ENCODE data around the gene TNP2. TPM values are rescaled to one million over a fixed set of nuclear protein-coding genes. Genes with fewer than 3 reads are reported as not detected.

Gene TNP2
- total and polyA plus RNA-seq, 9 of the 15 experiments (the other 6 are each of a cell fraction or from before 2014, with no cell fraction given), result not detected

DNA sequence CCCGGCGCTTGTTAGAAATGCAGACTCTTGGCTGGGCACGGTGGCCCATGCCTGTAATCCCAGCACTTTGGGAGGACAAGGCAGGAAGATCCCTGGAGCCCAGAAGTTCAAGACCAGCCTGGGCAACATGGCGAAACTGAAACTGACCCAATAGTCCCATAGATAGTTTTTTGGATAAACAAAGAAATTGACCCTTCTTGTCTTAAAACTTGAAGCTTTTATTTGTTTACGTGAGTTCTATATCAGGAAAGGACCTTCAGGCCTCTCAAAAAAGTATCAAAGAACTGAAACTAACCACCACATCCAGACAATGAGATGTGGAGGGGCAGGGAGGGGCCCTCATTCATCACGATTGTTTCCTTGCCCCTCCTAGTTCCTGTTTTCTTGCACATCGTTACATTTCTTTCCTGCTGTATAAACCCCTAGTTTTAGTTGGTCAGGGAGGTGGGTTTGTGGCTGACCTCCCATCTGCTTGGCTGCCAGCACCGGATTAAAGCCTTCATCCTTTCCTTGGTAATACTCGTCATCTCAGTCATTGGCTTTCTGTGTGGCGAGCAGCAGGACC is 42.0 kb upstream of the TNP2 start:
- intact Hi-C loops (cut with micrococcal nuclease) (no loop called here), in situ Hi-C loops (cut with MboI) (no loop called here)
- no peak overlapping the region; the same call in 1 of the 2 replicates for H3K4me2 ChIP-seq (ENCODE audit: insufficient read depth, low read length)
- H4K20me1 ChIP-seq (replicated peaks; ENCODE audit: control insufficient read depth, insufficient read depth, low read length), result no peaks in the 10 kb centered on the region
- no peaks in the 10 kb centered on the region for H3K9me1 ChIP-seq (ENCODE audit: control insufficient read depth, insufficient read depth, low read length)
- DNase-seq (ENCODE audit: extremely low read depth in 1 of 4, low spot score in 3 of 4), result no peak
- FAIRE-seq, result peak; percentile 15
- H3K4me3 ChIP-seq, result no peak overlapping the region
- peaks cover 11 to 25% of the 10 kb centered on the region in 2 experiments; a peak in 3 of 5 replicates for H3K4me1 ChIP-seq (replicated peaks in 1 of 2; ENCODE audit: control insufficient read depth in 2 of 2, insufficient read depth in 2 of 2, low read length in 2 of 2)
- no peaks in the 10 kb centered on the region for H3K9me3 ChIP-seq (replicated peaks; ENCODE audit: control insufficient read depth, insufficient read depth, low read depth, low read length)
- peak; percentile 52; the same call in 1 of the 2 replicates for TF ChIP-seq SPI1 (IDR thresholded peaks at IDR 0.05; ENCODE audit: borderline replicate concordance, low read depth, low read length)
- TF ChIP-seq, protein P1, sequence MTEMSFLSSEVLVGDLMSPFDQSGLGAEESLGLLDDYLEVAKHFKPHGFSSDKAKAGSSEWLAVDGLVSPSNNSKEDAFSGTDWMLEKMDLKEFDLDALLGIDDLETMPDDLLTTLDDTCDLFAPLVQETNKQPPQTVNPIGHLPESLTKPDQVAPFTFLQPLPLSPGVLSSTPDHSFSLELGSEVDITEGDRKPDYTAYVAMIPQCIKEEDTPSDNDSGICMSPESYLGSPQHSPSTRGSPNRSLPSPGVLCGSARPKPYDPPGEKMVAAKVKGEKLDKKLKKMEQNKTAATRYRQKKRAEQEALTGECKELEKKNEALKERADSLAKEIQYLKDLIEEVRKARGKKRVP (CRISPR knock-in tag; IDR thresholded peaks at IDR 0.05), result no peak
- peak; percentile 58; the same call in 1 of the 2 replicates for TF ChIP-seq SOX6 (IDR thresholded peaks at IDR 0.05)
- ChIA-PET POLR2A (no interaction called here), CTCF (ENCODE audit: low intra/inter-chr PET ratio) (no interaction called here)
- H3K27ac ChIP-seq (ENCODE audit: extremely low read depth, low read depth, low read length), result no peak overlapping the region
- no peaks in the 10 kb centered on the region for H3K36me3 ChIP-seq (ENCODE audit: control insufficient read depth, insufficient read depth, low read length)
- H3K27me3 ChIP-seq (ENCODE audit: control insufficient read depth in 2 of 2, insufficient read depth in 2 of 2, low read length in 2 of 2), result peaks cover 0 to 6% of the 10 kb centered on the region in 2 experiments; a peak in 2 of 5 replicates
- WGBS (ENCODE audit: insufficient coverage, low coverage, missing lambda C conversion rate), result 54% methylated on average over 10 of the region's 10 CpGs
- H3K79me2 ChIP-seq (ENCODE audit: control insufficient read depth, insufficient read depth, low read length), result no peaks in the 10 kb centered on the region
- BruUV-seq (replicated peaks), result no TSS peak
- no peak for ATAC-seq
- peak overlapping the region; percentile 72 for H2AFZ ChIP-seq (ENCODE audit: low read depth, low read length)
- no peak overlapping the region for H3K9ac ChIP-seq (ENCODE audit: insufficient read depth in 1 of 2, low read depth in 2 of 2, low read length in 2 of 2)

DNA sequence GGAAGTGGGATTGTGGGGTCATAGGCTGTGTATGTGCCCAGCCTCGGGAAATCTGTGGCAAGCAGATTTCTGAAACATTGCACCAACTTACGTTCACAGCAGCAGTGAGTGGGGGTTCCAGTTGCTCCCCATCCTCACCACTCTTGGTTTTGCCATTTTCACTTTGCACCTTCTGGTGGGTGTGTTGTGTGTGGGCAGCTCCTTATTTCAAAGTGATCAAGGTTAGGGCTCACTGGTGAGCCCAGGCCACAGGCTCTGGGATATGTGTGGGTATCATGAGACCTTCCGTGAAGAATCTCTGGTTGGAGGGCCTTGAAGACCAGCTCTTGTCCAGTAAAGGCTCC is 41.5 kb upstream of the TNP2 start:
- WGBS (ENCODE audit: insufficient coverage, low coverage, missing lambda C conversion rate), result 74% methylated on average over 3 of the region's 3 CpGs
- TF ChIP-seq EP400 (IDR thresholded peaks at IDR 0.05) (no peak), CREBBP (IDR thresholded peaks at IDR 0.05; ENCODE audit: low read depth, low read length) (no peak)
- TF ChIP-seq, protein P2, sequence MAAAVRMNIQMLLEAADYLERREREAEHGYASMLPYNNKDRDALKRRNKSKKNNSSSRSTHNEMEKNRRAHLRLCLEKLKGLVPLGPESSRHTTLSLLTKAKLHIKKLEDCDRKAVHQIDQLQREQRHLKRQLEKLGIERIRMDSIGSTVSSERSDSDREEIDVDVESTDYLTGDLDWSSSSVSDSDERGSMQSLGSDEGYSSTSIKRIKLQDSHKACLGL (CRISPR knock-in tag; IDR thresholded peaks at IDR 0.05; ENCODE audit: borderline replicate concordance, poor library complexity, severe bottlenecking), result no peak
- TF ChIP-seq, protein P3, sequence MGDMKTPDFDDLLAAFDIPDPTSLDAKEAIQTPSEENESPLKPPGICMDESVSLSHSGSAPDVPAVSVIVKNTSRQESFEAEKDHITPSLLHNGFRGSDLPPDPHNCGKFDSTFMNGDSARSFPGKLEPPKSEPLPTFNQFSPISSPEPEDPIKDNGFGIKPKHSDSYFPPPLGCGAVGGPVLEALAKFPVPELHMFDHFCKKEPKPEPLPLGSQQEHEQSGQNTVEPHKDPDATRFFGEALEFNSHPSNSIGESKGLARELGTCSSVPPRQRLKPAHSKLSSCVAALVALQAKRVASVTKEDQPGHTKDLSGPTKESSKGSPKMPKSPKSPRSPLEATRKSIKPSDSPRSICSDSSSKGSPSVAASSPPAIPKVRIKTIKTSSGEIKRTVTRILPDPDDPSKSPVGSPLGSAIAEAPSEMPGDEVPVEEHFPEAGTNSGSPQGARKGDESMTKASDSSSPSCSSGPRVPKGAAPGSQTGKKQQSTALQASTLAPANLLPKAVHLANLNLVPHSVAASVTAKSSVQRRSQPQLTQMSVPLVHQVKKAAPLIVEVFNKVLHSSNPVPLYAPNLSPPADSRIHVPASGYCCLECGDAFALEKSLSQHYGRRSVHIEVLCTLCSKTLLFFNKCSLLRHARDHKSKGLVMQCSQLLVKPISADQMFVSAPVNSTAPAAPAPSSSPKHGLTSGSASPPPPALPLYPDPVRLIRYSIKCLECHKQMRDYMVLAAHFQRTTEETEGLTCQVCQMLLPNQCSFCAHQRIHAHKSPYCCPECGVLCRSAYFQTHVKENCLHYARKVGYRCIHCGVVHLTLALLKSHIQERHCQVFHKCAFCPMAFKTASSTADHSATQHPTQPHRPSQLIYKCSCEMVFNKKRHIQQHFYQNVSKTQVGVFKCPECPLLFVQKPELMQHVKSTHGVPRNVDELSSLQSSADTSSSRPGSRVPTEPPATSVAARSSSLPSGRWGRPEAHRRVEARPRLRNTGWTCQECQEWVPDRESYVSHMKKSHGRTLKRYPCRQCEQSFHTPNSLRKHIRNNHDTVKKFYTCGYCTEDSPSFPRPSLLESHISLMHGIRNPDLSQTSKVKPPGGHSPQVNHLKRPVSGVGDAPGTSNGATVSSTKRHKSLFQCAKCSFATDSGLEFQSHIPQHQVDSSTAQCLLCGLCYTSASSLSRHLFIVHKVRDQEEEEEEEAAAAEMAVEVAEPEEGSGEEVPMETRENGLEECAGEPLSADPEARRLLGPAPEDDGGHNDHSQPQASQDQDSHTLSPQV (IDR thresholded peaks at IDR 0.05), result no peak

More for the DNA sequence above, 41.5 kb upstream of the TNP2 start:
- H2AFZ ChIP-seq (ENCODE audit: low read depth, low read length), result 0 out of 2 replicates have a peak overlapping the region, but pooled peaks have one; percentile 54
- ATAC-seq (no peak), DNase-seq (ENCODE audit: extremely low read depth in 1 of 4, low spot score in 3 of 4) (no peak), FAIRE-seq (no peak)
- H3K27me3 ChIP-seq (ENCODE audit: control insufficient read depth in 2 of 2, insufficient read depth in 2 of 2, low read length in 2 of 2), result peaks cover 0 to 6% of the 10 kb centered on the region in 2 experiments; a peak in 2 of 5 replicates
- H3K9me3 ChIP-seq (replicated peaks; ENCODE audit: control insufficient read depth, insufficient read depth, low read depth, low read length), result no peaks in the 10 kb centered on the region
- H3K4me3 ChIP-seq, result no peak overlapping the region
- no peaks in the 10 kb centered on the region for H4K20me1 ChIP-seq (replicated peaks; ENCODE audit: control insufficient read depth, insufficient read depth, low read length)
- in situ Hi-C loops (cut with MboI), result no loop called here
- H3K27ac ChIP-seq (ENCODE audit: extremely low read depth, low read depth, low read length), result no peak overlapping the region
- intact Hi-C loops (cut with micrococcal nuclease), result no loop called here
- H3K4me2 ChIP-seq (ENCODE audit: insufficient read depth, low read length), result no peak overlapping the region
- H3K9me1 ChIP-seq (ENCODE audit: control insufficient read depth, insufficient read depth, low read length), result no peaks in the 10 kb centered on the region
- H3K36me3 ChIP-seq (ENCODE audit: control insufficient read depth, insufficient read depth, low read length), result no peaks in the 10 kb centered on the region
- H3K9ac ChIP-seq (ENCODE audit: insufficient read depth in 1 of 2, low read depth in 2 of 2, low read length in 2 of 2), result no peak overlapping the region
- H3K4me1 ChIP-seq (replicated peaks in 1 of 2; ENCODE audit: control insufficient read depth in 2 of 2, insufficient read depth in 2 of 2, low read length in 2 of 2), result peaks cover 11 to 25% of the 10 kb centered on the region in 2 experiments; a peak in 3 of 5 replicates
- H3K79me2 ChIP-seq (ENCODE audit: control insufficient read depth, insufficient read depth, low read length), result no peaks in the 10 kb centered on the region
- ChIA-PET CTCF (ENCODE audit: low intra/inter-chr PET ratio) (no interaction called here), POLR2A (no interaction called here)
- BruUV-seq (replicated peaks), result no TSS peak

All from K562 (cell line).